NCI-H1048 (cell line): ENCODE results near the gene PRKAG2.

ENCODE experiments used
- DNase-seq: peaks from one replicate; lab custom pipeline; 2025; lab: John Stamatoyannopoulos, UW

Gene PRKAG2

DNA sequence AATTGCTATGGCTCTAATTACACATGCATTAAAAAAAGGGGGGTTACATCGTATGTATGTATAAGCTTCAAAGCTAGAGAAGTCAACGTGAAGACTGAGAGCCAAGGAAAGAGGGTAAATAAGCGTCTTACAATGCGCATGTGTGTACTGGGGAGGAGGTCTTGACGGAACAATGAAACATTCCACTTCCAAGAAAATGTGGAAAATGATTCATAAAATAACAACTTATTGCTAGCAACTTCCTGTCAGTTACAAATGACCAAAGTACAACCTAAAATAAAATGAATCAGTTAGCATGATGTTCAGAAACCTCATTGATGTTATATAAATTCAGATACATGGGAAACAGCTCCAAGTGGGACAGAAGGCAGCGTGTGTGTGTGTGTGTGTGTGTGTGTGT lies 253.1 kb downstream of the PRKAG2 start:
- DNase-seq = no peak

DNA sequence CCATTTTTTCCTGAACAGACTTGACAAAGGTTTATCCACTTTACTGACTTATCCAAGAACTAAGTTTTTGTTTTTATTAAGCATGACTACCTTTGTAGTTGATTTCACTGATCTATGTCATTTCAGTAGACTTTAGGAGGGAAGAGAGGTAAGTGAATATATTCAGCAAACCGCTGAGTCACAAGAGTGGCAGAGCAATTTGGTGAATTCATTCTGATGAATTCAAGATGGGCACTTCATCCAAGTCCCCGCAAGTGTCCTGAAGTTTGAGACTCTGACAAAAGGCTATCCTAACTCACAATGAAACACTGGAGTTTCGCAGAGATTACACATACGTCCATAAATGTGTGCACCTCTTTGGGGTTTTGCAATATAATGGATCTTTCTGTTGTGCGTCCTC lies 255.0 kb downstream of the PRKAG2 start:
- no peak for DNase-seq

DNA sequence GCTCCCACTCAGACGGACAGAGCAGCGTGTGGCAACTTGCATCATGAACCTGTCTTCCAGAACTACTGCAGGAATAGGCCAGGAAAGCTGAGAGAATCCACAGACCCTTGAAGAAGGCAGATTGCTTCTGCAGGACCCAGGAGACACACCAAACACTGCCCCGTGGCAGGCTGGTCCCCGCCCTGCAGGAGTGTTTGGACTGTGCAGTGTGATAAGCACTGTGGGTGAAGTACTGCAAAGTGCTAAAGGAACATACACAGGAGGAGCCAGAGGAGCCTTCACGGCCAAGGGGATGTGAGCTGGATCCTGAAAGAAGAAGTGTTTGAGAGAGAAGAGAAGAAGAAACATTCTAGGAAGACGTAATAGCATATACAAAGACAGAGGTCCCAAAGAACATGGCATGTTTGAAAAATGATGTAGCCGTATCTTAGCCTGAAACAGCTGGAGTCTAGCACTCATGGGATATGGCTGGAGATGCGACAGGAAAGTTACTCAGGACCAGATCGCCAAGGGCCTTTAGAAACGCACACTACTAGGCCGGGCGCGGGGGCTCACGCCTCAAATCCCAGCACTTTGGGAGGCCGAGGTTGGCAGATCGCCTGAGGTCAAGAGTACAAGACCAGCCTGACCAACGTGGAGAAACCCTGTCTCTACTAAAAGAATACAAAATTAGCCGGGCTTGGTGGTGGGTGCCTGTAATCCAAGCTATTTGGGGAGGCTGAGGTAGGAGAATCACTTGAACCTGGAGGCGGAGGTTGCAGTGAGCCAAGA lies 260.3 kb downstream of the PRKAG2 start:
- DNase-seq = no peak

DNA sequence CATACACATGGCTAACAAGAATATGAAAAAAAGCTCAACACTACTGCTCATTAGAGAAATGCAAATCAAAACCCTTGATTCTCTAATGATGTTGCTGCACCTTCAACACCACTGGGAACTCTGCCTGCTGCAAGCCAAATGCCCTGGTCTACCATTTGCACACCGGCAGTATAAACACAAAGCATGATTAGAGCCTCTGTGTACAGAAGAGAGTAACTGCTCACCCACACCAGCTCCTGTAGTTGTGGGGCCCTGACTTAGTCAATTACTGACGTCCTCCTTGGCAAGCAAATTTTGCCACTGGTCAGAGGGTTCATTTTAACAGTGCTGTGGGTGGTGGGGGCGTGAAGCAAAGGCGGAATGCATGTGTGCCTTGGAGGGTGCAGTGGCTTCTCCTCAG lies 261.1 kb downstream of the PRKAG2 start:
- no peak for DNase-seq

DNA sequence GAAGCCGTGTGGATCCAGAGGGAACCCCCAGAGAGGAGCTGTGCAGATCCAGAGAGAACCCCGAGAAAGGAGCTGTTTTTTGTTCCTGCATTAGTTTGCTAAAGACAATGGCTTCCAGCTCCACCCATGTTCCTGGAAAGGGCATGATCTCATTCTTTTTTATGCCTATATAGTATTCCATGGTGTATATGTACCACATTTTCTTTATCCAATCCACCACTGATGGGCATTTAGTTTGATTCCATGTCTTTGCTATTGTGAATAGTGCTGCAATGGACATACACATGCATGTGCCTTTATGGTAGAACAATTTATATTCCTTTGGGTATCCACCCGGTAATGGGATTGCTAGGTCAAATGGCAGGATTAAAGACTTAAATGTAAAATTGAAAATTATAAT lies 261.9 kb downstream of the PRKAG2 start:
- no peak for DNase-seq

DNA sequence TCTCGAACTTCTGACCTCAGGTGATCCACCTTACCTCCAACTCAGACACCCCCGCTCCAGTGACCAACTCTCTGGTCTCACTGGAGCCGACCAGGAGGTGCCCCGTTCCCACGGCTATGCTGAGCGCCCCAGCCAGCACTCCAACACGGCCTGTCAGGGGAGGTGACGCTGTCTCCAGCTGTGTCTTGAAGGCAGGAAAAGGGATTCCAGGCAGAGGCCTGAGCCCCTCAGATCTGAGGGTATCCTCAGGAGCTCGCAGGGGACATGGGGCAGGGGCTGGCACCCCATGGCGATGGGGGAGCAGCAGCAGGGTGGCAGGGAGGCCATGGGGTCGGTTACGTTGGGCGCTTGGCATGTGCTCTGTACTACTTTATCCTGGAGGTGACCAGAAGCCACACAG lies 262.9 kb downstream of the PRKAG2 start:
- no peak for DNase-seq

DNA sequence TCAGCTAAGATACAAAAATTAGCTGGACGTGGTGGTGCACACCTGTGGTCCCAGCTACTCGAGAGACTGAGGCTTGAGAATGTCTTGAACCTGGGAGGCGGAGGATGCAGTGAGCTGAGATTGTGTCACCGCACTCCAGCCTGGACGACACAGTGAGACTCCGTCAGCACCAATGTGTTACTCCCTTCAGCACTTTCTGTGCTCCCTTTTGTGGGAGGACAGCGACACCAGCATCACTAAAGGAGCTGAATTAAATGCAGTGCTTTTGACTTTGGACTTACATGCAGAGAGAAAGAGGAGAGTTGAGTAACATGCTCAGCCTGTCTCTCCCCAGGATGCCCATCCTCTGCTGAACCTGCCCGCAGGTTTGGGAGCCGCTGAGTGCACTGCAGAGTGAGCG lies 265.0 kb downstream of the PRKAG2 start:
- DNase-seq = no peak

DNA sequence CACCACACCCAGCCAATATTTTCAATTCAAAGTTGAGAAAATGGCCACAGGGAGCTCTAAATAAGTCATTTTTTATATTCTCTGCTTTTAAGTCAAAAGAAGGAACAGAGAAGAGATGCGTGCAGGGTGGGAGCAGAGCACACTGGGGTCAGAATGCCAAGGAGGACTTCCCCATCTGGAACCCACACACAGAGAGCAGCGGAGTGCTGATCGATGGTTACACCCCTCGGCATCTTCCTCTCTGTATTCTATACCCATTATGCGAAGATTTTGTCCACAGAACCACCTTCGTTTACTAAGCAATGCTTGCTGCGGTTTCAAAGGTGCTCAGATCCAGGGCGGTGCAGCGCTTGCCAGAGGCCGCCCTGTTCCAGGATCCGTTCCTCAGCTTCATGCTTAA lies 265.9 kb downstream of the PRKAG2 start:
- DNase-seq = no peak

DNA sequence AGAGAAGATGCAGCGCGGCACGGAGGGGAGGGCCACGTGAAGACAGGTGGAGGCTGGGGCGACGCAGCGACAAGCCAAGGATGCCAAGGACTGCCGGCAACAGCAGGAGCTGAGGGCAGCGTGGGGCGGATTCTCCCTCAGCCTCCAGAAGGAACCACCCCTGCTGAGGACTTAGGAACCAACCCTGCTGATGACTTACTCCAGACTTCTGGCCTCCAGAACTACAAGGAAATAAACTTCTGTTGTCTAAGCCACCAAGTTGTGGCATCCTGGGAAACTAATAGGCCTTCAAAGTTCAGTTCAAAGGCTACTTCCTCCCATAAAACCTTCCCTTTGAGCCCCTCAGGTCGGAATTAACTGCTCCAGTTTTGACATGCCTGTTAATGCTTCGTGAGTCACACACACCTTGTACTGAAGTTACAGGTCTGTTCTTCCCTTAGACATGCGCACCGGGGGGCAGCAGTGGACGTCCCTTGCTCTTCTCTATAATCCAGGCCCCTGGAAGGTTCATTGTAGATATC lies 268.8 kb downstream of the PRKAG2 start:
- DNase-seq = no peak

DNA sequence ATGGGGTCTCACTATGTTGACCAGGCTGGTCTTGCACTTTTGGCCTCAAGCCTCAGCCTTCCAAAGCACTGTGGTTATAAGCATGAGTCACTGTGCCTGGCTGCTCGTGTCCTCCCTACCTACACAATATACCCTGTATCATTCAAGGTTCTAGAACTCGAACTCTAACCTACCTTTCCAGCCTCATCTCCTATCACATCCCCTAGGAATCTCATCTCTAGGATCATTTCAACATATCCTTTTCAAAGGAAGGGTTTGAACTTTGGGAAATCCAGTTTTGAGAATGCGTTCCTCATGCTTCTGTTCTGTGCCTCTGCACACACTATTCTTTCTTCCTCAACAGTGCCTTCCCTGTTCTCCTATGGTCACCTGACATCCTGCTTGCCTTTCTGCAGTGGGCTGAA lies 269.4 kb downstream of the PRKAG2 start:
- DNase-seq = no peak

DNA sequence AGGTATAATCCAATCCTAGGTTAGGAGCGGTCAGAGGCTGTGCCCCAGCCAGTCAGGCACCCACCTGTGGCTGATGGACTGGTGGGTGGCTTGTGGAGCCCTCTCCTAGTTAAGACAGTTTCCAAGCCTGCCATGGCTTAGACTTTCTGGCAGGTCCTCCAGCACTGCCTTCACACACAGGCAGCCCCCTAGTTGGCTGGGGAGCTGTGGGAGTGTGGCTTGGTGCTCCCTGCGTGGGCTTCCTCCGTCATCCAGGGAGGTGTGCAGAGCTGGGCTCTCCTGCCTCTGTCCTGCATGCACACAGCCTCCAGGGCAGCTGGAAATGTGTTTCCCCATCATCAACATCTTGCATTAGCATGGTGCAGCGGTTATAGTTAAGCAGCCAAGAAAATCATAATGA lies 273.0 kb downstream of the PRKAG2 start:
- DNase-seq = no peak

DNA sequence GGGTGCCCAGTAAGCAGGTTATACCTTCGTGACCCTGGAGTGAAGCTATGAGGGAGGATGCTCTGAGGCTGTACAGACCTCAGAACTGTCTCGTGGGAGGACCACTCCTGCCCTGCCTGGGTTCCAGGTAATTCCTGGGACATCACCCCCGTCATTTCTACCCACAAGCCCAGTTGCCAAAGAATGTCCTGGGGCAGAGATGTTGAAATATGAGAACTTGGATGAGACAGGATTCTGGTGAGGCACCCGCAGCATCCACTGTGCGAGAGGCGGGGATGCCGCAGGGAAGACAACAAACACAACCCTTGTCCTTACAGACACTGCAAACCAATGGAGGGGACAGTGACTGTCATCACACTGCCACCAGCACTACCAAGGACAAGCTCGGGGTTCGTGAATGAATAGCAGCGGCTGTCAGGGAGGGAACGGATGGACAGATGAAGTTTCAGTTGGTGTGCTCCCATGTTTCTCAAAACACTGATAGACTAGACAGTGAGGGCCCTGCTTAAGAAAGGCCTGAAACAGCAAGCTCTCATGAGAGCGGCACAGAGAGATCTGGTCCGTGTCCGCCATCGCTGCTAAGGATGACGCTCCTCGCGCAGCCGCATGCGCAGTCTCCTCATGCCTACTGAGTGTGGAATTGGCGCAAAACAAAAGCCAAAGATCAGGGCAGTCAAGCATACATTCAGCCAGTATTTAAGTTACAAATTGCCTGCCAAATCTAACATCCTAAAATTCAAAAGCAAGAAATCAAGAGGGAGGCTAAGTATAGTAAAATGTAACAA lies 275.2 kb downstream of the PRKAG2 start:
- no peak for DNase-seq

DNA sequence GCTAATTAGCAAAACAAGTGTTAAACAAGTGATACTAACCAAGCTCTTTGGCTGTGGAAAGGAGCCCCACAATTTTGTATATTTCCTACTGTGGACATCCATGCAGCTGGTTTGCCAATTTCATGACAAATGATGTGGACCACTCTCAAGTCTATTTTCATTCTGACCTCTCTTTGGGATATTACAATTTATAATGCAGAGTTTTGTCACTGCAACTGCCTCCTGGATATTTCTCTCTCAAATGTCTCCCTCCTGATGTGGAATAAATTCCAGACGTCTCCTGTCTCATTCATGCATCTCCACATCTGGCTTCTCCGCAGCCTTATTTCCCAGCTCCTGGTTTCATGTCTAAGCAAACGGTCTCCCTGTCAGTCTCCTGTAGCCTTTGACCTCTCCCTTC lies 276.6 kb downstream of the PRKAG2 start:
- no peak for DNase-seq

DNA sequence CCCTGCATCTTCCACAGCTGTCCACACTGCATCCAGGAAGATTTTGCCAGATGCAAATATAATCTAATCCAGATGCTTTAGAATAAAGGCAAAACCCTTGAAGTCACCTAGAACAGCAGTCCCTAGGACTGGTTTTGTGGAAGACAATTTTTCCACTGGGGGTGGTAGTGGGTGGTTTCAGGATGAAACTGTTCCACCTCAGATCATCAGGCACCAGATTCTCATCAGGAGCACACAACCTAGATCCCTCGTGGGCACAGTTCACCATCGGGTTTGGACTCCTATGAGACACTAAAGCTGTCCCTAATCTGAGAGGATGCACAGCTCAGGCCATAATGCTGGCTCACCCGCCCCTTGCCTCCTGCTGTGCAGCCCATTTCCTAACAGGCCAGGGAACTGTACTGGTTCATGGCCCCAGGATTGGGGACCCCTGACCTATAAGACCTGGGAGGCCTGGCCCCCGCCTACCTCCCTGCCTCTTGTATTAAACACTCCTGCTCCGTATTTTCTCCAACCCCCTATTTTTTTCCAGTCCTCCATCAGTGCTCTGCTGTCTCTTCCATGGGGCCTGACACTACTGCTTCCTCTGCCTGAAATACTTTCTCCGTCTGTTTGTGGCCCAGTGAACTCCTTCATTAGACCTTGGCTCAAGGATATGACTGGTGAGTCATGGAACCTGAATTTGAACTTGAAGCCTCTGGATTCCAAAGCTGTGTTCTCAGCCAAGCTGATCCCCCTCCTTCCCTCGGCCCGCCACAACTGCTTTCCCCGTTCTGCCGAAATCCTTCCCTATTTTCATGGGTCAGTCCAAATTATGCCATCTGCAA lies 277.3 kb downstream of the PRKAG2 start:
- DNase-seq = no peak

DNA sequence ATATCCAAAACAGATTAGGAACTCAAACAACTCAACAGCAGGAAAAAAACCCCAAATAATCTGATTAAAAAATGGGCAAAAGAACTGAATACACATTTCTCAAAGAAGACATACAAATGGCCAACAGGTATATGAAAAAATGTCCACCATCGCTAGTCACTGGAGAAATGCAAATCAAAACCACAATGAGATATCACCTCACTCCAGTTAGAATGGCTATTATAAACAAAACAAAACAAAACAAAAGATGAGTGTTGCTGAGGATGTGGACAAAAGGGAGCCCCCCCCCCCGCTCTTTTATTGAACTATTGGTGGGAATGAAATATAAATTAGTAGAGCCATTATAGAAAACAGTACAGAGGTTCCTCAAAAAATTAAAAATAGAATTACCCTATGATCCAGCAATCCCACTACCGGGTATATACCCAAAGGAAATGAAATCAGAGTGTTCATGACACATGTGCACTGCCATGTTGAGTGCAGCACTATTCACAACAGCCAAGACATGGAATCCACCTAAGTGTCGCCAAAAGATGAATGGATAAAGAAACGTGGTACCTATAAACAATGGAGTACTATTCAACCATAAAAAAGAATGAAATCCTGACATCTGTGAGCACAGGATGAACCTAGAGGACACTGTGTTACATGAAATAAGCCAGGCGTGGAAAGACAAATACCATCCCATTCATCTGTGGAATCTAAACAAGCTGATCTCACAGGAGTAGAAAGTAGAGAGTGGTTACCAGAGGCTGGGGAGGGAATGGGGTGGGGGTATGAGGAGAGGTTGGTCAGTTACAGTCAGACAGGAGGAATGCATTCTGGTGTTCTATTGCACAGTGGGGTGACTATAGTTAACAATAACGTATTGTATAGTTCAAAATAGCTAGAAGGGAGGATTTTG lies 279.1 kb downstream of the PRKAG2 start:
- DNase-seq = no peak

DNA sequence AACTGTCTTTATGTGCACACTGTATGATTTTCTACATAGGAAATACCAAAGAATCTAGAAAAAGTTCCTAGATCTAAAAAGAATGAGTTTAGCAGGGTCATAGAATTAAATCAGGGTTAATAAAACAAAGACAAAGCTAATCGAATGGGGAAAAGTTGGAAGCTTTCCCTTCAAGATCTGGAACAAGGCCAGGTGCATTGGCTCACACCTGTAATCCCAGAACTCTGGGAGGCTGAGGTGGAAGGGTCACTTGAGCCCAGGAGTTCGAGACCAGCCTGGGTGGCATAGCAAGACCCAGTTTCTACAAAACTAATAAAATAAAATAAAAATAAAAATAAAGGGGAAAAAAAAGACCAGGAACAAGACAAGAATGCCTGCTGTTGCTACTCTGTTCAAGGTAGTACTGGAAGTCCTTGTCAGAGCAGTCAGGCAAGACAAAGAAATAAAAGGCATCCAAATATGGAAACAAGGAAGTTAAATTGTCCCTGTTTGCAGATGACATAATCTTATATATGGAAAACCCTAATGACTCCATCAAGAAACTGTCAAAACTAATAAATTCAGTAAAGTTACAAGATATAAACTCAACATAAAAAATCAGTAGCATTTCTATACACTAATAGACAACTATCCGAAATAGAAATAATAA lies 281.1 kb downstream of the PRKAG2 start:
- no peak for DNase-seq

DNA sequence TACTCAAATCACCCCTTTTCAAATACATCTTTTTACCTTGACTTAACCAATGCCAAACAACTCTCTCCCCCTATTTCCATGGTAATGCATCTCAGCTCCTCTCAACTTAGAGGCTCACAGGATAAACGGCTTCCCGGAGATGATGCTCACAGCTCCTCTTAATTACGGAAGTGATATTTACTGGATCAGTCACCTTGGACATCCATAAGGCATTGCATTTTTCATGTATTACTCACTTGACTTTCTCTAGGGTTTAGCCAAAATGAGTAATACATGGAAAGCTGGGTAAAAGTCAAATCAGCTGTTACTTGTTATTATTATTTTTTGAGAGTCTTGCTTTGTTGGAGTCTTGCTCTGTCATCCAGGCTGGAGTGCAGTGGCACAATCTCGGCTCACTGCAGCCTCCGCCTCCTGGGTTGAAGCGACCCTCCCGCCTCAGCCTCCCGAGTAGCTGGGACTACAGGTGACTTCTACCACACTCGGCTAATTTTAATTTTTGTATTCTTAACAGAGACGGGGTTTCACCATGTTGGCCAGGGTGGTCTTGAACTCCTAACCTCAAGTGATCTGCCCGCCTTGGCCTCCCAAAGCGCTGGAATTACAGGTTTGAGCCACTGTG lies 283.9 kb downstream of the PRKAG2 start:
- no peak for DNase-seq

DNA sequence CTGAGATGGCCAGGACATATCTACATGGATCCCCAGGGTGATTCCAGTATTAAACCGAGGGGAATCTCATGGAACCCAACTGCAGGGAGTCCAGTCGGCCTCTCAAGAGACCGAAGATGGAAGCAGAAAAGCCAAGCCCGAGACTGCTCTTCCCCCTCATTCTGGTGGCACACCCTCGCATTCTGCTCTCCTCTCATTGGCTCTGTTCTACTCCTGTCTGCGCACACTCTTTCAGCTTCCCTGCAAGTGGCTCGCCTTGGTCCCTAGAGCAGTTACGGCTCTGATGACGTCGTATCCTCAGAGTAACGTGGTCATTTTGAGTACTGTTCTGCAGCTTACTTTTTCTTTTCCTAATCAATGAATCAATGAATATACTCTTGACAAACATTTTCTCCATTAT lies 284.6 kb downstream of the PRKAG2 start:
- no peak for DNase-seq

DNA sequence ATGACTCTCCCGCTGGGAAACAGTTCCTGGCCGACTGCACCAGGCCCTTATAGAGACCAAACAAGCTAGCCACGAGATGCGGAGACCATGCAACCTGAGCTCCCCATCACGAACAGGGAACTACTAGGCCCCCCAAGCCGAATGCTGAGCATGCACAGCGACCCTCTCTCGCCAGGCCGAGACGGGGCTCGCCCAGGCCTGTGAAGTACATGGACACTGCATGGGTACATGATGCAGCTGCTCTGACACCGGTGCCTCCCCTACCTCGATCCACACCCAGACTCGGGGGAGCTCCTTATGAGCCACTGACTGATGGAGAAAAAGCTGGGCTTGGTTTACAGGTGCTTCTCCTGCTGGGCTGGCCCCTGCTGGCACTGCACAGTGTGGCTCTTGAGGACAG lies 285.0 kb downstream of the PRKAG2 start:
- DNase-seq = no peak
